GM15510 (cell line): ENCODE results near the gene JMJD1C.

Source experiments
- POLR2A ChIP-seq: IDR thresholded peaks from 3 replicates; pipeline ENCODE4 v1.6.1; 2011; ENCODE audit warnings: borderline replicate concordance; ENCODE audit not compliant: insufficient read length; ENCODE audit errors: extremely low read depth

Gene JMJD1C

DNA sequence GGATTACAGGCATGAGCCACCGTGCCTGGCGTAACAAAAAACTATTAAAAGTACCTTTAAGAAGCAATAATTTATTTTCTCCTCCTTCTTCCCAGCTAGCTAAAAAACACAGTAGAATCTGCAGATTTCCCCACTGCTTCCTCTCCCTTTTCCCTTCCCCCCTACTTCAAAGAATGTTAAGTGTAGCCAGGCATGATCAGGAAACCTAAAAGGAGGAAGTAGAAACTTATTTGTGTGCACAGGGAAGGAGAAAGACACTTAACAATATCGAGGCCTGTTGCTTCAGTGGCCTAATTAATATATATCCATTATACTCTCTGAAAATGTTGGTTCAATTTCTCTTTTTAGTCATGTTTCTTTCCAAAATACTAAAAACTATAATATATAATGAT, 204.9 kb downstream of the JMJD1C start:
- TF ChIP-seq POLR2A: no peak

DNA sequence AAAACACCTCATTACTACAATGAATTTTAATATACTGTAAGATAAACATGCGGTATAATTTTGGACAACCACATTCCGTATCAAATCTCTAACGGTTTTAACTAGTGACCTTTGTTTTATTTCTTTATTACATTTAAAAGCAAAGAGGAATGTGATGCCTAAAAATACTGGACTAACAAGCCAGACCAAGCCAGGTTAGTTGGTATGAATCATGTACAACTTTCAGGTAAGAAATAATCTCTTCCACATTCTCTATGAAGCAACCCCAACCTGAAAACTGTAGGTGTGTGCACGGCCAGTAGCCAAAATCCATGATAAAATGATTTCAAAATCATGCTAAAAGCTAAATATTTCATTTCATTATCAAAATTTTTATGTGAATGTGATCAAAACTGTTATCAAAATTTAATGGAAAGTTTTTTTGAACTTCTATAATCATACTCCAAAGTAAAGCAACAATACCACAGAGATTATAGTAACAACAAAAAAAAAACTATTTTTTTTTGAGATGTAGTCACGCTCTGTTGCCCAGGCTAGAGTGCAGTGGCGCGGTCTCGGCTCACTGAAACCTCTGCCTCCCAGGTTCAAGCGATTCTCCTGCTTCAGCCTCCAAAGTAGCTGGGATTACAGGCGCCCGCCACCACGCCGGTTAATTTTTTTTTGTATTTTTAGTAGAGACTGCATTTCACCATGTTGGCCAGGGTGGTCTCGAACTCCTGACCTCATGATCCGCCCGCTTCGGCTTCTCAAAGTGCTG, 205.5 kb downstream of the JMJD1C start:
- TF ChIP-seq POLR2A: no peak

- TF ChIP-seq POLR2A: no peak
These were observed 206.7 kb downstream of the JMJD1C start for GRCh38 chr10:63258920-63259678.

DNA sequence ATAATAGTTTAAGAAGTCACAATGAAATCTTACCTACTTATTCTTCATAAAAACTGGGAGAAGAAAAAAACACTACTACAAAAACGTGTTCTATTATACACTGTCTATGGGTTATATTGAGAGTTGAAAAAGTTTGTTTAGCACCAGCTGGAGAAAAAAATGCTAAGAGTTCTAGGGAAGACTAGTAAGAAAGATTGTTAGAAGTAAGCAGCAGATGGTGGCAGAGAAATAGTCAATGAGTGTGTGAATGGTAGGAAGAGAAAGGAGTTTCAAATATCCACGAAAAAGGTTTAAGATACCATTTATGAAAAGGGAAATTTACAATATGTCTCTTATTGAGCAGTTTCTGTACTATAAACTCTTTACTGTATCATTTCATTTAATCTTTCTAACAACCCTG, 208.0 kb downstream of the JMJD1C start:
- TF ChIP-seq POLR2A: no peak

DNA sequence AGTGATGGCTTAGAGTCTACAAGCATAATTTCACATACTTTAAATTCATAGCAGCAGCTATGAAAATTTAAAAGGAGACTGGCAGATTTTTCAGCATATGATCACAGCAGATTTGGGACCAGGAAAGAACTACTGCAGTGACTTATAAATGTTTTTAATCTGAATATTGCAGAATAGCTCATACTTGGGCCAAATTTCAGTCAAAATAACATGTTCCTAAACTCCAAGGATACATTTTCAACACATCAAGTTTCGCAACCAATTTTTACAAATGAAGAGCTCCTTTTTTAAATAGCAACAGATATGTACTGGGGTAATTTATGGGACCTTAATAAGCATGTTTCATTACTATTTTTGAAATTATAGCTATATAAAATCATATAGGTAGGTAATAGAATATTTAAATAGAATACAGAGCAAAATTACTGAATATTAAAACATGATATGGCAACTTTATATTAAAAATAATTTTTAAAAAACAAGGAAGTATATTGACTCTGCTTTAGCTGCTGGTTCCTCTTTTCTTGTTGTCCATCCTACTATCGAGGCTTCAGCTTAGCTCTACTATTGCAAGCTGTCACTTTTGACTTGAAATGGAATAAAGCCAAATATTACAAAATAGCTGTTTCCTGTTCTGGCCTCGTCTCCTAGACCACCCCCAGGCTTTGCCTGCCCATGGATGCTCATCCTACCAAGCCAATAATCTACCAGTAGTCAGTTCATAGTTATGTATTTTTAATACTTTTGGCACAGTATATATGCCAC, 209.6 kb downstream of the JMJD1C start:
- no peak for TF ChIP-seq POLR2A

- TF ChIP-seq POLR2A: no peak
These were observed 210.5 kb downstream of the JMJD1C start for GRCh38 chr10:63255316-63255715.

DNA sequence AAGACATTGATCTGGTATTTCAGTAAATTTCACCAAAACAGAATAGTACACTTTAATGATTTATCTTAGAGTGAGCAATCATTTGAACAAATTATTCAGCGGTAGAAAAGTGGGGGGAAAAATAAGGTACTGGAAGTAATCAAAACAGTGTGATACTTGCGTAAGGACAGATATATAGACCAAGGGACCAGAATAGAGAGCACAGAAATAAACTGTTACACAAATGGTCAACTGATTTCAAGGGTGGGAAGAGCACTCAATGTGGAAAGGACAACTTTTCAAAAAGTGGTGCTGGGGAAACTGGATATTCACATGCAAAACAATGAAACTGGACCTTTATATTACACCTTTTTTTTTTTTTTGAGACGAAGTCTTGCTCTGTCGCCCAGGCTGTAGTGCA, 212.7 kb downstream of the JMJD1C start:
- no peak for TF ChIP-seq POLR2A

DNA sequence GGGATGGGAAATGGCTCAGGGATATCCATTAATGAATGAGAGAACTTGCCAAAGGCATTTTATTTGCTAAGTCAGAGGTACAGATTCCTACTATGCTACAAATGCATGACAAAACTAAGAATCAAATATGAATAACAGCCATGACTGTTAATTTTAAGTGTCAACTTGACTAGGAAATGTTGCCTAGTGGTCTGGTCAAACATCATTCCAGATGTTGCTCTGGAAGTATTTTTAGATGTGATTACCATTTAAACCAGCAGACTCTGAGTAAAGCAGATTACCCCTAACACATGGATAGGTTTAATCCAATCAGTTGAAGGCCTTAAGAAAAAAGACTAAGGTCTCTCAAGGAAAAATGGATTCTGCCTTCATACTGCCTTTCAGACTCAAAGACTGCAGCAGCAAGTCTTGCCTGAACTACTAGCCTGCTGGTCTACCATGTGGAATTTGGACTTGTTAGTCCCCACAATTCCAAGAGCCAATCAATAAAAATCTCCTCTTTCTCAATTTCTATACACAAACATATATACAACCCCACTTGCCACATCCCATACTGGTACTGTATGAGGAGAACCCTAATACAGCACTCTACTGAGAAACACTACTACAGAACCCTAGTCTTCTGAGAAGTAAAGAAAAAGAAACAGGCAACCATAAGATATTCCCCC, 213.5 kb downstream of the JMJD1C start:
- no peak for TF ChIP-seq POLR2A

GRCh38 chr10:63250032-63250431, 215.7 kb downstream of the JMJD1C start:
- TF ChIP-seq POLR2A: no peak

GRCh38 chr10:63247771-63248170, 218.0 kb downstream of the JMJD1C start:
- no peak for TF ChIP-seq POLR2A

GRCh38 chr10:63246356-63246755, 219.4 kb downstream of the JMJD1C start:
- TF ChIP-seq POLR2A: no peak

- no peak for TF ChIP-seq POLR2A
These were observed 223.9 kb downstream of the JMJD1C start for GRCh38 chr10:63241841-63242281.

GRCh38 chr10:63240807-63241206, 225.0 kb downstream of the JMJD1C start:
- no peak for TF ChIP-seq POLR2A

DNA sequence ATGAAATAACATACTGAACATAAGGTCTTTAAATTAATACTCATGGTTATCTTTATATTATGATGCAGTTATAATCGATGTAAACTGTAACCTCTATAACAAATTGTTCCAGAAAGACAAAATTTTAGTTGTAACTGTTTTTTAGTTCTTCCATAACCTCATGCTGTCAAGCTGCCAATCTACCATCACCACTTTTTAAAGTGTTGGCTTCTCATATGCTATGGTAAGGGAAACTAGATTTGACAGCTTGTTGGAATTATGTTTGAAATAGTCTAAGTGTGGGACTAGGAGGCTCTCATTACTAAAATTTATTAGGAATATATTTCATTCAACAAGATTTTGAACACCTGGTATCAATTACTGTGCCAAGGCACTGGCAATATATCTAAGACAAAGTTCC, 227.3 kb downstream of the JMJD1C start:
- TF ChIP-seq POLR2A: no peak

GRCh38 chr10:63237396-63237795, 228.4 kb downstream of the JMJD1C start:
- no peak for TF ChIP-seq POLR2A
